ENCODE data around the gene PPP1R9A.

PPP1R9A gene

GRCh38 chr7:94907026-94907810 lies at the start of gene PPP1R9A:
Gene PPP1R9A, plus strand, starts transcription at chr7:94907594. Its CDS starts 2,520 bp downstream, at chr7:94910114.
- no peak for DNase-seq

DNA sequence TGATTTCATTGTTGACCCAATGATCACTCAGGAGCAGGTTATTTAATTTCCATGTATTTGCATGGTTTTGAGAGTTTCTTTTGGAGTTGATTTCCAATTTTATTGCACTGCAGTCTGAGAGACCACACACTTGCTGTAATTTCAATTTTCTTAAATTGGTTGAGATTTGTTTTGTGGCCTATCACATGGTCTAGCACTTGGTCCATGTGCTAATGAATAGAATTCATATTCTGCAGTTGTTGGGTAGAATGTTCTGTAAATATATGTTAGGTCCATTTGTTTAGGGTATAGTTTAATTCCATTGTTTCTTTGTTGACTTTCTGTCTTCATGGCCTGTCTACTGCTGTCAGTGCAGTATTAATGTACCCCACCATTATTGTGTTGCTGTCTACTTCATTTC lies 36.3 kb upstream of the PPP1R9A start:
- DNase-seq = no peak

GRCh38 chr7:94873239-94873638 lies 34.2 kb upstream of the PPP1R9A start:
- no peak for DNase-seq

DNA sequence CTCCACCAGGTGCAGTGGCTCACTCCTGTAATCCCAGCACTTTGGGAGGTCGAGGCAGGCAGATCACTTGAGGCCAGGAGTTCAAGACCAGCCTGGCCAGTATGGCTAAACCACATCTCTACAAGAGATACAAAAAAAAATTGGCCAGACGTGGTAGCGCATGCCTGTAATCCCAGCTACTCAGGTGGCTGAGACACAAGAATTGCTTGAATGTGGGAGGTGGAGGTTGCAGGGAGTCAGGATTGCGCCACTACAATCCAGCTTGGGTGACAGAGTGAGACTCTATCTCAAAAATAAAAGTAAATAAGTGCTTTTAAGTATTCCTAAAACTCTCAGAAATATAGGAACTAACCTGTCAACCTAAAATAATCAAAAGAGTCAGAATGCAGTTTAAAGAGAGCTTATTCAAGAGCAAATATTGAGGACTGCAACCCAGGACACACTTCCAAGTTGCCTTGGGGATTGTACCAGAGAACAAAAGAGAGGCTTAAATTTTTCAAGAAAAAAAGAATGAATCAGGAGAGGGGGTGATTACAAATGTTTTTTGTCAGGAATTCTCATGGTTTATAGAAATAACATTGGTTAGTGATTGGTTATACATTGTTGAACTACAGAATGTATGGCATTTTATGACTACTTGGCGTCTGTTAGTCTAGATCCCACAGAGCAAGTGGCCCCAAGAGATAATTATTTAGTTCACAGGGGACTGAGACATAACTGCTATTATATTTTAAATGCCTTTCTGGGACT lies 33.2 kb upstream of the PPP1R9A start:
- DNase-seq = no peak

DNA sequence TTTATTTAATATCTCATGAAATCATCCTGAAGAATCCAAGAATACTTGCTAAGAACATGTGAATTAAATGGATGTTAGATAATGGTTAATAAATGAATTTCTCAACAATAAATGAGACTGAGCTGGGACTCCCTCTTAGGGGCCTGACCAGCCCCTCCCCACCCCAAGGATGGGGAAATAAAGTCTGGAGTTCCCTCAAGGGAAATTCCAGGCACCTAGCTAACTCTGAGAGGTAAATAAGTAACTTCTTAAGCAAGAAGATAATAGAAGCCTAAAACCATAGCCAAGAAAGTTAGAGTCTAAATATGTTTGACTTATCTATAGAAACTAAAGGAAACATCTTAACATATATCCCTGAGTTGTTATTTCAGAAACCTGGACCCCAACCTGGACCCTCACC lies 32.2 kb upstream of the PPP1R9A start:
- no peak for DNase-seq

- no peak for DNase-seq
These were observed 29.4 kb upstream of the PPP1R9A start for GRCh38 chr7:94877731-94878670.

- DNase-seq = no peak
These were observed 24.5 kb upstream of the PPP1R9A start for GRCh38 chr7:94882891-94883290.

DNA sequence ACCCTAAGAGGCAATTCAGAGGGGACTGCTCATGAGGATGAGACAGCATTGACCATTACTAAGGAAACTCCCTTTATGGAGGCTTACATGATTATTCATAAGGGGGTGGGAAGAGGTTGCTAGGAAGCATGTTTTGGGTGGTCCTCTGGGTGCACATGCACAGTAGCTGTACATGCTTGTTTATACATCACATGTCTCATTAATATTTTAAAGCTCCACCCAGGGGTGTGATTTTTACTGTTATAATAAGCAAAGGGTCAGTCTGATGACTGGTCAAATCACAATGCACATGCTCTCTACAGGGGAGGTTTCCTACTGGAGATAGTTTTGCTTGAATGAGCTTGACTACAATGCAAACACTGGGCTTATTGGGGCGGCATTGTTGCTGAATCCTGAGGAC lies 23.8 kb upstream of the PPP1R9A start:
- no peak for DNase-seq

DNA sequence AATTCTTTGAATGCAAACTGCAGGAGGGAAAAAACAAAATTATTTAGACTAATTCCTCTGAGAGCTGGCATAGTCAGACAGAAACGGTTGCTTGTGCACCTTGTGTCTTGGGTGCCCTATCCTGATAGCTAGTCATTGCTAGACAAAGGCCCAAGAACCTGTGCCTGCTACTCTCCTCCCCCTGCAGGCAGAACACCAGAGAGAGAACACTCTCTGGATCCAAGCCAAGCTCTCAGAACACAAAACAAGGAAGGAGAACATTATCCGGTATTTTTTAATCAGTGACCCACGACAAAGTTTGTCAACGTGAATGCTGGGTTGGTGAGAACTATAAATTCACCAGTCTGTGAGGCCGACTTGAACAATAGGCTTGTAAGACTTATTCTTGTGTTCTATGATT lies 18.8 kb upstream of the PPP1R9A start:
- no peak for DNase-seq

DNA sequence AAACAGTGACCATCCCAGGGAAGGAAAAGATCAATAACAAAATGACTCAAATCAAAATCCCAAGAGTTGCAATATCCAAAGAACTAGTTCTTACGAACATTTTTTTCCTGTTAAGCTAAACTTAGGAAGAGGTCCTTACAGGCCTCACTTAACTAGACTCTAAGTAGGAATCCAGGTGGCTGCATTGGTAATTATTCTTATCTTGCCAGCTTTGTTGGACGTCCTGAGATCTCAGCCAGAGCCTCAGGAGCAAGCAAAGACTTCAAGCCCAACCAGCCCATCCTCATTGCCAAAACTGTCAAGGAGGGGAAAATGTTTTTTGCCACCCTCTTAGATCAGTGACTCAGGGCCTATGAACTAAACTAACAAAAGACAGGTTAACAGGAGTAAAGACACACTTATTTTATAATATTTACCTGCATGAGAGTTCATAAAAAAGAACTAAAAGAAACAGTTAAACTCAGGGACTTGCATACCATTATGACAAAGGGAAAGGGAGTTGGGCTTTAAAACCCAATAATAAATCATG lies 18.3 kb upstream of the PPP1R9A start:
- DNase-seq = no peak

- no peak for DNase-seq
These were observed 17.2 kb upstream of the PPP1R9A start for GRCh38 chr7:94890216-94890615.

GRCh38 chr7:94893661-94894060 lies 13.7 kb upstream of the PPP1R9A start:
- DNase-seq = no peak

DNA sequence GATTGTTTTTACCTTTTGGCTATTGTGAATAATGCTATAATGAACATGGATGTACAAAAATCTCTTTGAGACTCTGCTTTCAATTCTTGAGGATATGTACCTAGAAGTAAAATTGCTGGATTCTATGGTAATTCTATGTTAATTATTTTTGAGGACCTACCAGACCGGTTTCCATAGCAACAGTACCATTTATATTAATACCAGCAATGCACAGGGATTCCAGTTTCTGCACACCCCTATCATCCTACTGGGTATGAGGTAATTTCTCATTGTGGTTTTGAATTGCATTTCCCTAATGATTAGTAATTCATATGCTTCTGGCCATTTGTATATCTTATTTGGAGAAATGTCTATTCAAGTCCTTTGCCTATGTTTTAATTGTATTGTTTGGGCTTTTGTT lies 9.9 kb upstream of the PPP1R9A start:
- no peak for DNase-seq

DNA sequence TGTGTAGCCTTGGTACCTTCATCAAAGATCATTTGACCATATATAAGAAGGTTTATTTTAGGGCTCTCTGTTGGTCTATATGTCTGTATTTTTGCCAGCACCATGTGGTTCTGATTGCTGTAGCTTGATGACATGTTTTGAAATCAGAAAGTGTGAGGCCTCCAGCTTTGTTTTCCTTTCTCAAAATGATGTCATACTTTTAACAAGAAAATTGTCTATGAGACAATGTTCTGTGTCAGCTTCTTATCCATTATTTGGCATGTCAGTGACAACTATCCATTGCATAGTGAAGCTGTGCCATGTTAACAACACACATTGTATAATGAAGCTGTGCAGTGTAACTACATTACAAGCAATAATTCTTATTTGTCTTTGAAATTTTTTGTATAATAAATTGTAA lies 9.1 kb upstream of the PPP1R9A start:
- no peak for DNase-seq

GRCh38 chr7:94901981-94902380 lies 5.4 kb upstream of the PPP1R9A start:
- DNase-seq = no peak

DNA sequence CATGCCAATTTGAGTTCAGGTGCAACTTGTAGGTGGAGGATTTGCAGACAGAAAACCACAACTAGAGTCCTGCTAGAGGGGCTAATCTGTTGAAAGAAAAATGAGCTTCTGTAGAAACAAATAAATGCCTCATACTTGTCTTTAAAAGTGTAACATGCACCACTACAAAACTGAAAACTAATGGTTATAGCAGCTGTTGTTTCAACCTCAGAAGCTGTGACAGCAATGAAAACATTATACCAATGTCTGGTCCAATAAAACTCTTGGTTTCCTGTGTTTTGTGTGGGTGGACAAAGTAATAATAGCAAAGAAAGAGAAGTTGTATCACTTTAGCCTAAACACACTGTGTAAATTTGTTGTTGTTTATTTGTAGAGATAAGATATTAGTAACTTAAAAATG lies 3.4 kb upstream of the PPP1R9A start:
- no peak for DNase-seq

GRCh38 chr7:94904982-94905381 lies 2.4 kb upstream of the PPP1R9A start:
- DNase-seq = no peak

- no peak for DNase-seq
These were observed 1.1 kb upstream of the PPP1R9A start for GRCh38 chr7:94906065-94906851.

DNA sequence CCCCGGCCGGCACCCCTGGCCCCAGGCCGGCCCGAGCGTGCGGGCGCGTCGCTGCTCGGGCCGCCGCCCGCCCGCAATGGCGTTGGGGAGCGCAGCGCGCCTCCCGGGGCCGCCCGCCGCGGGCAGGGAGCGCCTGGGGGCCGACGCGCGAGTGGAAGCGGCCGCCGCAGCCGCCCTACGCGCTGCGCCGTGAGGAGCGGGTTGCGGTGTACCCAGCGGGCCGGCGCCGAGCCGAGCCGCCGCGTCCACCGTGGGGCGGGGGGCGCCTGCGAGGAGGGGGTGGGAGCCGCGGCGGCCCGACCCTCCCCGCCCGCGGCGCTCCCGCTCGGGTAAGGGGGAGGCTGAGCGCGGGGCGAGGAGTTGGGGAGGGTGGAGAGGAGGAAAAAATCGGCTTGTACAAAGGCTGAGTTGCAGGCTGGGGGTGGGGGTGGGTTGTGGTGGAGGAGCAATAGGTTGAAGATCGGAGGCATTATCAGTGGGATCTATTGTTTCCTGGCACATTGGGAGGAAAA lies 473 bp downstream of the PPP1R9A start:
- no peak for DNase-seq

- peak; percentile 14 for DNase-seq
These were observed 1.2 kb downstream of the PPP1R9A start for GRCh38 chr7:94908323-94909178.

- DNase-seq = no peak
These were observed 1.7 kb downstream of the PPP1R9A start for GRCh38 chr7:94909179-94909466.
